Astrocyte (in vitro differentiated cells and primary cell): ENCODE results near the gene NT5C.

Source experiments
- CTCF ChIP-seq: IDR thresholded peaks from 2 replicates; pipeline ENCODE4 v1.5.1; 2011; ENCODE audit warnings: low read depth, mild to moderate bottlenecking, inconsistent platforms, low read length, moderate library complexity; ENCODE audit not compliant: insufficient read depth
- EZH2 ChIP-seq: IDR thresholded peaks from 2 replicates; pipeline ENCODE4 v1.6.1; 2012; ENCODE audit warnings: mild to moderate bottlenecking, low read length, inconsistent platforms; ENCODE audit not compliant: insufficient read depth

DNA sequence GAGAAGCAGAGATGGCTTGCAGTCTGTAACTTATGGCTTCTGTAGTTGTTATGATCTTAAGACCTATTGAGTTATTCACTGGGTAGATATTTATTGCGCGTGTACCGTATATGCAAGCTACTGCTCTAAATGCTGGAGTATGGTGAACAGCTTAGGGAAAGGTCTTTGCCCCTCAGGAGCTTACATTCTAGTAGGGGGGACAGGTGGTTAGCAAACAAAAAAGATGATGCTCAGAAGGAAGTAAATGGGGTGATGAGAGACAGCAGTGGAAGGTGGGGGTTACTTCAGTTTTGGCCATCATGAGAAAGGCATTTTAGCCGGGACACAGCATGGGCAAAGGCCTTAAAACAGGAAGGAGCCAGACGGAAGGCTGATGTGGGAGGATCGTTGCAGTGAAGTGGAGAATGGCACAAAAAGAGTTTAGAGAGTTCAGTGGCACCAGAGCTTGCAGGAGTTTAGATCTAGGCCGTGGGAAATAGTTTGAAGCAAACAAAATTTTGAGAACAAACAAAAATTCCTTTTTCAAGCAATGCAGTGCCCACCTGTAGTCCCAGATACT, 19.7 kb downstream of the NT5C start:
- TF ChIP-seq CTCF (no peak), EZH2 (no peak)
